Measurements from ENCODE around the gene SCMH1.
"Not testable (repeated sequence)": the region's sequence is repeated elsewhere in the genome, so short reads cannot be mapped to it uniquely, and the experiment has no call there.

The SCMH1 gene

DNA sequence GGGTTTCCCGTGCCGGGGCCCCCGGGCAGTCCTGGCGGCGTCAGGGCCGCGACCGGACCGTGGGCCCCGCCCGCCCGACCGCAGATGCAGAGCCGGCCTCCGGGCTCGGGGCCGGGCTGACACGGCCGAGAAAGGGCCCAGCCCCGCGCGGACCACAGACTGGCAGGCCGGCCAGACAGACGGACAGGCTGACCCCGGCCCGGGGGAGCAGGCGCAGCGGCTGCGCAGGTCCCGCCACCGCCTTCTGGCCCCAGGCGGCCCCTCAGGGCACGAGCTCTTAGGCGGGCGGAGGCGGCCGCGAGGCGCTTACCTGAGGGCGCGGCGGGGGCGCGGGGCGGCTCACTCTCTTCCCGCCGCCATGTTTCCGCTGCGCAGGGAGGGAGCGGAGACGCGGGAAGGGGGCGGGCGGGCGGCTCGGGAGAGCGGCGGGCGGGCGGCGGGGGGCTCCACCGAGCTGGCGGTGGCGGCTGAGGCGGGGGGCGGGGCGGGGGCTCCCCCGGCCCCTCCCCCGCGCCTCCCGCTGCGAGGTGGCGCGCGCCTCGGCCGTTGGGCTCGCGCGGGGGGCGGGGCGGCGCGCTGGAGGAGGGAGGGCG, at the start of gene SCMH1:
Gene SCMH1, minus strand, starts transcription at position 558 of the 593 bp plus-strand sequence. CDS start 56,173 bp downstream, outside the sequence.
- DNase-seq (ENCODE audit: low read depth), result peak; percentile 48

DNA sequence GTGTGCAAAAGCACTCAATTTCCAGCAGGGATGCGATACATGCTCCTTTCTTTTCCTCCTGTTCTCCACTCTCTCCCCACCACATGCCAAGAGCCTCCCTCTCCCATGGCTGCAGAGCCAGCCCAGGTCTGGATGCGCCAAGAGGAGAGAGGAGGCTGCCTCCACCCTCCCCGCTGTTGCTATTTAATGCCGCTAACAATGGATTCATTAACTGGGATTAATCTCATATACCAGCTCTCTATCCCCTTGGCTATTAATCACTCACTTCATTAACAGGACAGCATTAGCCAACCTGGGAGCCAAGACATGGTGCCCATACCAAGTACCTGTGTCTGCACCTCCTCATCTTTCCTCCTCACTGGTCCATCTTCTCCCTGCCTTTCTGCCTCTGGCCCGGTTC, 49.1 kb upstream of the SCMH1 start:
- no peak for DNase-seq (ENCODE audit: low read depth)

DNA sequence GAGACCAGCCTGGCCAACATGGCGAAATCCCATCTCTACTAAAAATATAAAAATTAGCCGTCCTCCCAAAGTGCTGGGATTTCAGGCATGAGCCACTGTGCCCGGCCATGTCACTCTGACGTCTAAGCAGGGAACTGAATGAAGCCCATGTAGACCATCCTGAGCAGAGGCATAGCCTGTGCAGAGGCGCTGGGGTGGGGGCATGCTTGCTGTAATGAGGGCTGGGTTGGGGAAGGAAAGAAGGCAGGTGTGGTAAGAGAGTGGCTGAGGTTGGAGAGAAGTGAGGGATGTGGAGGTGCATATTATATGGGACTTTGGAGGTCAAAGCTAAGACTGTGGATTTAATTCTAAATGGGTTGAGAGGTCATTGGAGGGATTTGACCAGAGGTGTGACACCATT, 47.1 kb upstream of the SCMH1 start:
- DNase-seq (ENCODE audit: low read depth), result no peak

DNA sequence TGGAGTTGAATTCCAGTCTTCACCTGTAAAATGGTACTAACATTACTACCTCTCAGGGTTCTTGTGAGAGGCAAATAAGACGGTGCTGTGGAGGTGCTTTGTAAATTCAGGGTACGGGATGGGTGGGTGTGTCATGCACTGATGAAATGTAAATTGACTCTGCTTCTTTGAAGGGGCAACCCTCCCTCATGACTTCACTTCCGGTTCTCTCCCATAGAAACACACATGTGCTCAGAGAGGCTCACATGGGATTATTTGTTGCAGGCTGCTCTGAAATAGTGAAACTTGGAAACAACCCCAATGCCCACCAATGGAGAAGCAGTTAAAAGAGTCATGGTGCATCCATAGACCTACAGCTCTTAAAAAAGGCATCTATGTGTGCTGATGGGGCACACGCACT, 44.9 kb upstream of the SCMH1 start:
- no peak for DNase-seq (ENCODE audit: low read depth)

GRCh38 chr1:41286486-41286885, 44.4 kb upstream of the SCMH1 start:
- DNase-seq (ENCODE audit: low read depth), result no peak

DNA sequence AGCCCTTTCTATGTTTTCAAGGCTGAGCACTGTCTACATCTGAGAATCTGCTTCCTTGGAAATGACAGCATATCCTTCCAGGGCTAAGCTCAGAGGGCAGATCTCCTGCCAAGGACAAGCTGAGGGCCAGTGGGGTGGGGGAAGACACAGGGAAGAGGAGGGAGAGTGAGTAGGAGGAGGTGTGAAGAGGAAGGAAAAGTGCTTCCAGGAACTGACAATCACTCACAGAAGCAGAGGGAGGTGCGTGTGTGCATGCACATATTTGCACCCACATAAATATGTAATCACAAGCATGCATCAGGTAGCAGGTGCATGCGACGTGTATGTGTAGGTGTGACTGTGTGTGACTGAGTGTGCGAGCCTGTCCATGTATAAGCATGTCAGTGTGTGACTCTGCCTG, 43.7 kb upstream of the SCMH1 start:
- DNase-seq (ENCODE audit: low read depth), result no peak

- DNase-seq (ENCODE audit: low read depth), result no peak
Observed at GRCh38 chr1:41284121-41284520, 42.0 kb upstream of the SCMH1 start.

DNA sequence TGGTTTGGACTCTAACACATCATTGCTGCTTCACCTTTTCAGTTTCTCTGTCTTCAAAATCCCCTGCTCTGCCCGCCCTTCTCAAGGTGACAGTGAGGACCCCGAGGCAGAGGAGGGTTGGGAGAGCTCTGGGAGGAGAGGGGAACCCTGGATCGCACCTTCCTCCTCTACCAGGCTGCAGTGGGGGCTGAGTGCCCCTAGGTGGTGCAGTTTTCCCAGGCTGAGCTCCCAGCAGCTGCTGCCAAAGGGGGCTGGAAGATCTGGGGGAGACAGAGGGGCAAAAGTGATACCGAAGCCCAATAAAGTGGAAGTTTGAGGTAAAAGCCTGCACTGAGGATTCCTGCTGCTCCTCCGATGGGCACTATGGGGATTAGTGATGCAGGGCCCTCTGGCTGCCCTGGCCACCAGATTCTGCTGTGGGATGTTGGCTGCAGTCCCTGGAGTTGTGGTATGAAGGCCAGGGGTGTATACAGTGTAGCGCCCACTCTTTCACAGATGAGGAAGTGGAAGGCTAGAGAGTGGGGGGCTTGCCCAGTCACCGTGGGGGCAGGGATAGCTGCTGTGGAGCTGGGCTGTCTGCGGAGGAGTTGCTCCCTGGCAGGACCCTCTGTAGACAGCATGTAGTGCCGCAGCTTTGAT, 40.7 kb upstream of the SCMH1 start:
- no peak for DNase-seq (ENCODE audit: low read depth)

- DNase-seq (ENCODE audit: low read depth), result no peak
Observed at GRCh38 chr1:41281334-41281733, 39.2 kb upstream of the SCMH1 start.

- DNase-seq (ENCODE audit: low read depth), result no peak
Observed at GRCh38 chr1:41280202-41281032, 38.3 kb upstream of the SCMH1 start.

GRCh38 chr1:41278076-41278475, 36.0 kb upstream of the SCMH1 start:
- no peak for DNase-seq (ENCODE audit: low read depth)

- DNase-seq (ENCODE audit: low read depth), result no peak
Observed at GRCh38 chr1:41277371-41277975, 35.4 kb upstream of the SCMH1 start.

GRCh38 chr1:41275831-41276230, 33.7 kb upstream of the SCMH1 start:
- no peak for DNase-seq (ENCODE audit: low read depth)

GRCh38 chr1:41274752-41275545, 32.8 kb upstream of the SCMH1 start:
- DNase-seq (ENCODE audit: low read depth), result no peak

DNA sequence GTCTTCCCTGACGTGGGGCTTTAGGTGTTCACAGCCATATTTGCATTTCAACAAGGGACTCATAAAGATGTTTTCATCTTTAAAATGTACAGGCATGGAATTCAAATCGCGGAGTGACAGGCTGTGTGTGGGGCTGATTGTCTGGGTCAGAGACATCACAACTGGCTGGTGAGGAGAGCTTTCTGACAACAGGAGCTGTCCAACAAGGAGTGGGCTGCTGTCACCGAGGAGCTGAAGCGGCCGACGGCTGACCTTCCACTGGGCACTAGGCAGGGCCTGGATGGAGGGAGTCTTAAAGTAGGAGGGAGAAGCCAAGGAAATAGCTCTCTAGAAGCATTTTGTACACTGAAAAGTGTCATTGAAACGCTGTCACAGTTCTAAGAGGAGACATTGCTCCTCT, 30.5 kb upstream of the SCMH1 start:
- no peak for DNase-seq (ENCODE audit: low read depth)

DNA sequence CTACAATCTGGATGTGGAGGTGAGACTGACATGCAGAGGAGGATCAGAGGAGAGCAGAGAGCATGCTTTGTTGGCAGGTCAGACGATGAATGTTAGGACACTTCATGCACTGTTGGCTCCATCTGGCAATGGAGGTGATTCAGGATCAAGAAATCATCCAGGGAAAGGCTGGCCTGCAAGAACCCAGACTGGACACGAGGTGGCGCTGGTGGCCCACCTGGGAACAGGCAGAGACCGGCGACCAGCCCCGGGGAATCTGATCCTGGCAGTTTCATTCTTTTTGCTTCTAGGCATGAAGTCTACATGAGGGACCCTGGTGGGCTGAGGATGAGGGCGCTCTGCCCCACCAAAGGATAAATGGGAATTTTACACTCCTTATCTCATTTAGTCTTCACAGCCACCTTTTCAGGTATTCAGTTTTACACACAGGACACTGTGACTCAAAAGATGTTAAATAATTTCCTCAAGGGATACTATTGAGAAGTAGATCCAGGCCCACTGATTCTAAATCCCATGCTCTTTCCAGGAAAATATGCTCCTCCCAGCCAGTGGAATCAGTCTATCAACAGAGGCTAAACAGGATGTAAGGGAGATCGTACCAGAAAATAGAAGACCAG, 26.2 kb upstream of the SCMH1 start:
- DNase-seq (ENCODE audit: low read depth), result peak; percentile 47

GRCh38 chr1:41261926-41262618, 20.0 kb upstream of the SCMH1 start:
- DNase-seq (ENCODE audit: low read depth), result no peak

DNA sequence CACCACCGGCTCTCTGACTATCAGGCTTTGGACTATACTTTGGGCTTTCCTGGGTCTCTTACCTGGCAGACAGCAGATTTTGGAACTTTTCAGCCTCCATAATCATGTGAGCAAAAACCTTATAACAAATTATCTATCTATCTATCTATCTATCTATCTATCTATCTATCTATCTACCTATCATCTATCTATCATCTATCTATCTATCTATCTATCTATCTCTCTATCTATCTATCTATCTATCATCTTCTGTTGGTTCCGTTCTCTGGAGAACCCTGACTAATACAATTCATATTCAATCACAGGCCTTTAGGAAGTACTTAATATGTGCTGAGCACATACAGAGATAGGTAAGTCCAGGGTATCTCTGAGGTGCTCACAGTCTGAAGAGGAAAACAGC, 18.7 kb upstream of the SCMH1 start:
- no peak for DNase-seq (ENCODE audit: low read depth)

DNA sequence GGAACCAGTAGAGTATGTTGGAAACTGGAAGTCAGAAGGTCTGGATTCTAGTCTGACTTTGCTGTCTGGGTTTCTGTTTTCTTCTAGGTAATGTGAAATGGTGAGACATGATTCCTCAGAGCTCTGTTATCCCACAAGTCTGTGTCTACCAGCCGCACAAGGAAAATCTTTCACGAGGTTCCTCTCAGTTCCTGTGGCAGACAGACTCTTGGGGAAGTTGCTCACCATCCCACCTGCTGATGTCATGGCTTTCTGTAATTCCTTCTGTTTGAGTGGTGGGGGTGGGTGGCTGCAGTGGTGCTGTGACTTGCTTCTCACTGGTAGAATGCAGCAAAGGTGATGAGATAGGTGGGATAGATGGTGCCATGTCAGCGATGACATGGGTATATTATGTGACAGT, 17.1 kb upstream of the SCMH1 start:
- DNase-seq (ENCODE audit: low read depth), result no peak

- no peak for DNase-seq (ENCODE audit: low read depth)
Observed at GRCh38 chr1:41255978-41256377, 13.9 kb upstream of the SCMH1 start.

DNA sequence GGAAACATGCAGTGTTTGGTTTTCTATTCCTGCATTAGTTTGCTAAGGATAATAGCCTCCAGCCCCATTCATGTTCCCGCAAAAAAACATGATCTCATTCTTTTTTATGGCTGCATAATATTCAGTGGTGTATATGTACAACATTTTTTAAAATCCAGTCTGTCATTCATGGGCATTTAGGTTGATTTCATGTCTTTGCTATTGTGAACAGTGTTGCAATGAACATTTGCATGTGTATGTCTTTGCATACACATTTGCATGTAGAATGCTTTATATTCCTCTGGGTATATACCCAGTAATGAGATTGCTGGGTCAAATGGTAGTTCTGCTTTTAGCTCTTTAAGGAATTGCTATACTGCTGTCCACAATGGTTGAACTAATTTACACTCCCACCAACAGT, 9.0 kb upstream of the SCMH1 start:
- DNase-seq (ENCODE audit: low read depth), result not testable (repeated sequence)

All from stimulated activated CD4-positive, alpha-beta T cell treated with anti-CD3 and anti-CD28 coated beads, Interleukin-2, amount 100 ng/mL, for 4 hours (primary cell).